VCaP (cell line): Measurements from ENCODE around the gene CLDN7.

Experiments used
- H3K27ac ChIP-seq: fragments of 450-650 bp; 2 replicates; pipeline ENCODE4 v1.5.1; 2017
- CTCF ChIP-seq: fragments of 450-650 bp; conservative IDR thresholded peaks from 2 replicates; pipeline ENCODE4 v1.5.1; 2017; ENCODE audit warnings: mild to moderate bottlenecking, moderate library complexity

Gene CLDN7

GRCh38 chr17:7292729-7293128 is 30.5 kb upstream of the CLDN7 start:
- no peak for TF ChIP-seq CTCF
- no peak overlapping the region for H3K27ac ChIP-seq

- TF ChIP-seq CTCF = no peak
- H3K27ac ChIP-seq = no peak overlapping the region
These were observed 29.9 kb upstream of the CLDN7 start for GRCh38 chr17:7292194-7292593.

GRCh38 chr17:7290685-7291084 is 28.4 kb upstream of the CLDN7 start:
- H3K27ac ChIP-seq = no peak overlapping the region
- no peak for TF ChIP-seq CTCF

- TF ChIP-seq CTCF = no peak
- no peak overlapping the region for H3K27ac ChIP-seq
These were observed 27.9 kb upstream of the CLDN7 start for GRCh38 chr17:7290166-7290565.

- no peak for TF ChIP-seq CTCF
- no peak overlapping the region for H3K27ac ChIP-seq
These were observed 27.2 kb upstream of the CLDN7 start for GRCh38 chr17:7289256-7290032.

- no peak overlapping the region for H3K27ac ChIP-seq
- no peak for TF ChIP-seq CTCF
These were observed 23.4 kb upstream of the CLDN7 start for GRCh38 chr17:7285679-7286078.

GRCh38 chr17:7284911-7285310 is 22.6 kb upstream of the CLDN7 start:
- H3K27ac ChIP-seq = no peak overlapping the region
- TF ChIP-seq CTCF = no peak
